Measurements from ENCODE around the gene SELENOI.
"Not testable (repeated sequence)": the region's sequence is repeated elsewhere in the genome, so short reads cannot be mapped to it uniquely, and the experiment has no call there.

Gene SELENOI

DNA sequence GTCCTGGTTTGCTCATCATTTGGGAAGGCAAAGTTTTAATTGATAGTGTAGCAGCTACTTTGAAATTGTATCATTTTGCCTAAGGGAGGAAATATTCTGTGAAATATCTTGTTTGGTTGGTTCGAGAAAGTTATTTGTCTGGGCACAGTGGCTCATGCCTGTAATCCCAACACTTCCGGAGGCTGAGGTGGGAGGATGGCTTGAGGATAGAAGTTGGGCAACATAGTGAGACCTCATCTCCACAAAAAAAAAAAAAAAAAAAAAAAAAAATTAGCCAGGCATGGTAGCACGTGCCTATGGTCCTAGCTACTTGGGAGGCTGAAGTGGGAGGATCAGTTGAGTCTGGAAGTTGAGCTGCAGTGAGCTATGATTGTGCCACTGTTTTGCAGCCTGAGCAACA is 3.7 kb downstream of the SELENOI start:
- TF ChIP-seq, protein P1, sequence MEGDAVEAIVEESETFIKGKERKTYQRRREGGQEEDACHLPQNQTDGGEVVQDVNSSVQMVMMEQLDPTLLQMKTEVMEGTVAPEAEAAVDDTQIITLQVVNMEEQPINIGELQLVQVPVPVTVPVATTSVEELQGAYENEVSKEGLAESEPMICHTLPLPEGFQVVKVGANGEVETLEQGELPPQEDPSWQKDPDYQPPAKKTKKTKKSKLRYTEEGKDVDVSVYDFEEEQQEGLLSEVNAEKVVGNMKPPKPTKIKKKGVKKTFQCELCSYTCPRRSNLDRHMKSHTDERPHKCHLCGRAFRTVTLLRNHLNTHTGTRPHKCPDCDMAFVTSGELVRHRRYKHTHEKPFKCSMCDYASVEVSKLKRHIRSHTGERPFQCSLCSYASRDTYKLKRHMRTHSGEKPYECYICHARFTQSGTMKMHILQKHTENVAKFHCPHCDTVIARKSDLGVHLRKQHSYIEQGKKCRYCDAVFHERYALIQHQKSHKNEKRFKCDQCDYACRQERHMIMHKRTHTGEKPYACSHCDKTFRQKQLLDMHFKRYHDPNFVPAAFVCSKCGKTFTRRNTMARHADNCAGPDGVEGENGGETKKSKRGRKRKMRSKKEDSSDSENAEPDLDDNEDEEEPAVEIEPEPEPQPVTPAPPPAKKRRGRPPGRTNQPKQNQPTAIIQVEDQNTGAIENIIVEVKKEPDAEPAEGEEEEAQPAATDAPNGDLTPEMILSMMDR (IDR thresholded peaks at IDR 0.05; ENCODE audit: low read depth, low read length, missing control alignments) = no peak
- no peak for DNase-seq (ENCODE audit: low read depth)
- no peak overlapping the region for H3K4me3 ChIP-seq (ENCODE audit: low read depth, low read length)

DNA sequence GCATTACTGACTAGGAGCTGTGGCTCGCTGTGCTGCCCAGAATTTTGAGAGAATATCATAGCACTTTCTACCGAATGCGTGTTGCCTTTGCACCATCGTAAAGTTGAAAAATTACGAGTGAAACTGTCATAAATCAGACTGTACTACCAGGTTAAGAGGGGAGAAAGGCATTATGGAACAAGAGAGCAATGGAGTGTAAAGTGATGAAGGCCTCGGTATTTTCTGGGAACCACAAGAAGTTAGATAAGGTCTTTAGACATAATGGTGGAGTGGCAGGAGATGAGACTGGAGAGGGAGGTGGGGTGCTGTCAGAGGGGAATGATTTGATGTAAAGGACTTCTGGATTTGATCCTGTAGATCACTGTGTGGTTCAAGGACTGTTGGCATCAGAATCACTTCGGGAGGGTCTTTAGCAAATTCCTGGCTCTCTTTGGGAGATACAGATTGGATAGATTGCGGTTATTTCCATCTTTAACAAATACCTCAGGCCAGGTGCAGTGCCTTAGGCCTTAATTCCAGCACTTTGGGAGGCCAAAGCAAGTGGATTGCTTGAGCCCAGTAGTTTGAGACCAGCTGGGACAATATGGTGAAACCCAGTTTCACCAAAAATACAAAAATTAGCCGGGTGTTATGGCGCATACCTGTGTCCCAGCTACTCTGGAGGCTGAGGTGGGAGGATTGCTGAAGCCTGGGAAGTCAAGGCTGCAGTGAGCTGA is 5.6 kb downstream of the SELENOI start:
- TF ChIP-seq, protein P1 (IDR thresholded peaks at IDR 0.05; ENCODE audit: low read depth, low read length, missing control alignments) = no peak
- H3K4me3 ChIP-seq (ENCODE audit: low read depth, low read length) = no peak overlapping the region
- DNase-seq (ENCODE audit: low read depth) = no peak

DNA sequence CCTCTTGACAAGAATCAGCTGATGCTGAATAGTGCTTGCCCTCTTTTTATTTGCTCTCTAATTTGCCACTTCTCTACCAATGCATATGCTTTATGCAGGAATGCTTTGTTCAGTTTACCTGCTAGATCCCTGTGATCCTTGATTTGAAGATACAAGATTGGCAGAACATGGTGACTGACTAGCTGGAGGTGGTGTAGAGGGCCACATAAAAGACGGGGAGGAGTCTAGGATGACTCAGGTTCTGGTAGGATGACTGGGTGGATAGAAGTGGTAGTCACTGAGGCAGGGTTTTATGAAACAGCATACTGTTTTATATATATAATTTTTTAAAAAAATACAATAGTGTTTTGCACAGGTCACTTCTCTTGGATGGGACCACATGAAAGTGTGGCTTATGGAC is 6.9 kb downstream of the SELENOI start:
- H3K4me3 ChIP-seq (ENCODE audit: low read depth, low read length) = no peak overlapping the region
- DNase-seq (ENCODE audit: low read depth) = no peak
- TF ChIP-seq, protein P1 (IDR thresholded peaks at IDR 0.05; ENCODE audit: low read depth, low read length, missing control alignments) = no peak

DNA sequence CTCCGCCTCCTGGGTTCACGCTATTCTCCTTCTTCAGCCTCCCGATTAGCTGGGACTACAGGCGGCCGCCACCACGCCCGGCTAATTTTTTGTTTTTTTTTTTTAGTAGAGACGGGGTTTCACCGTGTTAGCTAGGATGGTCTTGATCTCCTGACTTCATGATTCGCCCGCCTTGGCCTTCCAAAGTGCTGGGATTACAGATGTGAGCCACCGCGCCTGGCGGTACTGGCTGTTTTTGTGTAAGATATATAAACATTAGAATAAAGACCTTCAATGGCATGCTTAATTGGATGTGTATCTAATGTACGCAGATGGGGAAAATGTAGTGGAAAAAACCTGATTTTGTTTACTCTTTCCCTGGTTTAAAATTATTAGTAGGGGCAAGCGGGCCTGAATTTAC is 8.5 kb downstream of the SELENOI start:
- H3K4me3 ChIP-seq (ENCODE audit: low read depth, low read length); DNase-seq (ENCODE audit: low read depth): not testable (repeated sequence)

DNA sequence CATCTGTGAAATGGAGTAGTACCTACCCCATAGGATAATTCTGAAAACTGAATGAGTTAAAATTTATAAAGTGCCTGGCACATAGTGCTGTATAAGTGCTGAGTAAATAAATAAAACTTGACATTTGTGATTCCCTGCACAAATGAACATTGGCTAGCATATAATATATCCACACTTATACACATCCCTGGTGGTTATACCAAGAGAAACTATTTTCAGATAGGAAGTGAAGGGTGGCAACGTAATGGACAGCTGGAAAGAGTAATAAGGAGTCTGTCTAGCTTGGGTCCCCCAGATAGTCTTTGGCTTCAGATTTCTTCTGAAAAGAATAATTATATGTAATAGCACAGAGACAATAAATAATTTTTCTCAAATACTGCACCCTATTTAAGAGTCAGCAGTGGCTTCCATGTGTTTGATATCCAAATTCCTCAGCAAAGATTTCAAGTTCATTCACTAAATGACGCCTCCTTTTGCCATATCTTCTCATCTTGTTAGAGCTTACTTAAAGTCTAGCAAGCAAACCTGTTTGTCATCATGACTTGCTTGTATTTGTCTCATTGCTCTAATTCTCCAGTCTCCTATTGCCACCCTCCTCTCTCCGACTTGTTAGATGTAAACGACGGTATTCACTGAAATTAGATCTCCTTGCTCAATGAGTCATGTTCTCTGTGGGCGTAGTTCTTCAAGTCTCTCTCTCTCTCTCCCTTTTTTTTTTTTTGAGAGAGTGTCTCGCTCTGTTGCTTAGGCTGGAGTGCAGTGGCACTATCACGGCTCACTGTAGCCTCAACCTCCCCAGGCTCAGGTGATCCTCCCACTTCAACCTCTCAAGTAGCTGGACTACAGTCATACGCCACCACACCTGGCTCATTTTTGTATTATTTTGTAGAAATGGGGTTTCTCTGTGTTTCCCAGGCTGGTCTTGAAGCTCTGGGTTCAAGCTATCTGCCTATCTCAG is 9.4 kb downstream of the SELENOI start:
- no peak for DNase-seq (ENCODE audit: low read depth)
- TF ChIP-seq, protein P1 (IDR thresholded peaks at IDR 0.05; ENCODE audit: low read depth, low read length, missing control alignments) = no peak

DNA sequence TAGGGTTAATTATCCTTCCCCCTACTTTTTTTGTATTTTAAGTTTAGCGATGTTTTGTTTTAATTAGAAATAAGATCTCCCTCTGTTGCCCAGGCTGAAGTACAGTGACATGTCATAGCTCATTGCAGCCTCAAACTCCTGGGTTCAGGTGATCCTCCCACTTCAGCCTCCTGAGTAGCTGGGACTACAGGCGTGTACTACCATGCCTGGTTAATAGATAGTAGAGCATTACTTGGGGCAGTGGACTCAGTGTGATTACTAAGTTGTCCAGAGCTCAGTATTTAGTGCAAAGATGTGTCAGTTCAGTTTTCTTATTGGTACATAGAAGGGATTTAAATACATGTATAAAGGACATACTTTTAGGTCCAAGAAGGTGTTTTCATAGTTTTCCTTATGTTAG is 10.2 kb downstream of the SELENOI start:
- no peak overlapping the region for H3K4me3 ChIP-seq (ENCODE audit: low read depth, low read length)
- TF ChIP-seq, protein P1 (IDR thresholded peaks at IDR 0.05; ENCODE audit: low read depth, low read length, missing control alignments) = no peak
- DNase-seq (ENCODE audit: low read depth) = no peak

More for the DNA sequence above, 9.4 kb downstream of the SELENOI start:
- no peak overlapping the region for H3K4me3 ChIP-seq (ENCODE audit: low read depth, low read length)

DNA sequence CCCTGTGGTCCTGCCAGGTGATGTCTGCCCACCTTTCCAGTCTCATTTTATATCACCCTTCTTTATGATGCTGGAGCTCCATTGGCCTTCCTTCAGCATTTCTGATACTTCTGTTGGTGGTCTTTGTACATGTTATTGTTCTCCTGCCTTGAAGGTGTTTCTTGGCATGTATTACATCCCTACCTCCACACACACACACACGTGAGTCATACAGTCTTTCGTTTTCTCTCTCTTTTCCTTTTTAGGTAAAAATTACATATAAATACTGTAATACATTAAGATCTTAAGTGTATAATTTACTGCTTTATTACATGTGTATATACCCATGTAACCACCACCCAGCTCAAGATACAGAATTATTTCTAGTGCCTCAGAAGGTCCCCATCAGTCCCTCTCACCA is 10.8 kb downstream of the SELENOI start:
- no peak overlapping the region for H3K4me3 ChIP-seq (ENCODE audit: low read depth, low read length)
- TF ChIP-seq, protein P1 (IDR thresholded peaks at IDR 0.05; ENCODE audit: low read depth, low read length, missing control alignments) = no peak
- no peak for DNase-seq (ENCODE audit: low read depth)

All from GM12864 (cell line).